ENCODE measurements around the gene F12.
"Not testable (repeated sequence)": the region's sequence is repeated elsewhere in the genome, so short reads cannot be mapped to it uniquely, and the experiment has no call there.

F12 gene

DNA sequence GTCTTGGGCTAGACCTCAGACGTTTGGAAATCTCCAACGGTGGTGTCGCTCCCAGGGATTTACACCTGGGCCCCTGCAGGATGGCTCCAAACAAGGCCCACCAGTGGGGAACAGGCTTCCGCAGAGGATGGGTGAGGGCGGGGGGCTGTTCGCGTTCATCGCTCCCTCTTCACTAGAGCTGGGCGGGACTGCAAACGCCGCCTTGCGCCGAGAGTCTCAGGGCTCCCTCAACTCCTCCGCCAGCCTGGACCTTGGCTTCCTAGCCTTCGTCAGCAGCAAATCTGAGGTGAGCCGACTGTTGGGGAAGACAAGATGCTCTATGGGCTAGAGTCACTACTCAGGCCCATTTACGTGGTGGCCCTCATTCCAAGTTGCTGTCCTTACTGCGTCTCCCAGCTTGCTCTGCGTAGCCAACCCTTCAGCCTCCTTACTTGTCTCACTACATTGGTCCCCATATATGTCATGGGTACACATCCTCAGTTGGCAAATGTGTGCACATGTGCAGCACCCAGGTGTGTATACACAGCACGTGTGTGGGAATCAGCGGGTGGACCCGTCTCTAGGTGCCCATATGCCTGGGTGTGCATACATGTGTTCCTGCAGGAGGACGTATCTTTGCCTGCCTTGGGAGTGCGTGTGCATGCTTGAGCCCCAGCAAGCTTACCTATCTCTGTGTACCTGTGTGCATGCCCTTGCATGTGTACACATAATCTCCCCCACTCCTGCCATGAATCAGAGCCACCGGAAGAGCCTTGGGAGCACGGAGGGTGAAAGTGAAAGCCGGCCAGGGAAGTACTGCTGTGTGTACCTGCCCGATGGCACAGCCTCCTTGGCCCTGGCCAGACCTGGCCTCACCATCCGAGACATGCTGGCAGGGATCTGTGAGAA is 41.1 kb downstream of the F12 start:
- DNase-seq = no peak

DNA sequence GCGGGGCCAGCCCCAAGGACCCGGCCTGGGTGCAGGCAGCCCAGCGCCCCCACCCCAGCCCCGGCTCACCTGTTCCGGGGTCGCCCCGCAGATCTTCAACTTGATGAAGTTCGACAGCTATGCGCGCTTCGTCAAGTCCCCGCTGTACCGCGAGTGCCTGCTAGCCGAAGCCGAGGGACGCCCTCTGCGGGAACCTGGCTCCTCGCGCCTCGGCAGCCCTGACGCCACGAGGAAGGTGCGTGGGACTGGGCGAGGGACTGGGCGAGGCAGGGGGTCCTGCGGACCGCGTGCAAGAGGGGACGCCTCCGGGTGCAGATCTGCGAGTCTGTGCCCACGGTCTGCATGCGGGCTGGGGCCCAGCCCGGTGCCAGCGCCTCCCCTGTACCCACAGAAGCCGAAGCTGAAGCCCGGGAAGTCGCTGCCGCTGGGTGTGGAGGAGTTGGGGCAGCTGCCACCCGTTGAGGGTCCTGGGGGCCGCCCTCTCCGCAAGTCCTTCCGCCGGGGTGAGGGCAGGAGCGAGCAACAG is 42.0 kb downstream of the F12 start:
- no peak for DNase-seq

DNA sequence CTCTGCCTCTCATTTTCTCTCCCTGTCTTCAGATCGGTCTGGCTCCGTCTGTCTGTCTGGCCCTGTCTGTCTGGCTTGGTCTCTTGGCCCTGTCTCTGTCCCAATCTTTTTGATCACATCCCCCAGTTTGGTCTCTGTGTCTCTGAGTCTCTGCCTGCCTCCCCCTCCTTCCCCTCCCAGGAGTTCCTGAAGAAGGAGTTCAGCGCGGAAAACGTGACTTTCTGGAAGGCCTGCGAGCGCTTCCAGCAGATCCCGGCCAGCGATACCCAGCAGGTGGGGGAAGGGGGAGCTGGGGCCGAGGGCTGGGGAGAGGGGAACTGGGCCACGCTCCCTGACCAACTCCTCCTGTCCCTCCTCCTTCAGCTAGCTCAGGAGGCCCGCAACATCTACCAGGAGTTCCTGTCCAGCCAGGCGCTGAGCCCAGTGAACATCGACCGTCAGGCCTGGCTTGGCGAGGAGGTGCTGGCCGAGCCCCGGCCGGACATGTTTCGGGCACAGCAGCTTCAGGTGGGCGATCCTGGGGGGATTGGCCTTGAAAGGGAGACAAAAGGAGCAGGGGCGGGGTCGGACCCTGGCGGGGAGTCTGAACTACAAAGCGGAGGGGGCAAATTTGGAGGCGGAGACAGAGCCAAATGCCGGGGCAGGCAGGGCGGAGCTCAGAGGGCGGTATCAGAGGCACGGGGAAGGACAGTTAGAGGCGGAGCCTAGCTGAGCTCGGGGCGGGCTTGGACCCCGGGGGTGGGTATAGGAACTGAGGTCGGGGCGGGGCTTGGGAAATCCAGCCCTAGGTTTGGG is 42.6 kb downstream of the F12 start:
- DNase-seq = no peak

DNA sequence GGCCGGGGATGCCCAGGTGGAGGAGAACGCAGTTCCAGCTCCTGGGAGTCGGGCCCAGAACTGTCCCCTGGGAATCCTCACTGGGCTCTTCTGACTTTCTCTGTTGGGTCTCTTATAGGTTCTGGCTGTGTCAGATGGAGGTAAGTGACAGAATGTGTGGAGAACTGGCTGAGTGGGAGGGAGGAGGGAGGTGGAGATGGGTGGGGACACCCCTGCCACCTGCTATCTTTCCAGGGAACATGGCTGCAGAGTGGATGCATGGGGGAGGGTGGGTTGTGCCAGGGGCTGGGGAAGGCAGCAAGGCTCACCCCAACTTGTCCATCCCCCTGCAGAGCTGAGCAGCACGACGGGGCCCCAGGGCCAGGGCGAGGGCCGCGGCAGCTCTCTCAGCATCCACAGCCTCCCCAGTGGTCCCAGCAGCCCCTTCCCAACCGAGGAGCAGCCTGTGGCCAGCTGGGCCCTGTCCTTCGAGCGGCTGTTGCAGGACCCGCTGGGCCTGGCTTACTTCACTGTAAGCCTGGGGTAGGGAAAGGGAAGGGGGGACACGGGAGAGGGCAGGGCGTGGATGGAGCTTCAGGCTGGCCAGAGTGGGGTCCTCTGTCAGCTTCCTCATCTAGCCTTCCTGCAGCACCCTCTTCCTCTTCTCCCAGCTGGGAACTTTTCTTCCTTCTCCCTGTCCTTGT is 43.4 kb downstream of the F12 start:
- no peak for DNase-seq

DNA sequence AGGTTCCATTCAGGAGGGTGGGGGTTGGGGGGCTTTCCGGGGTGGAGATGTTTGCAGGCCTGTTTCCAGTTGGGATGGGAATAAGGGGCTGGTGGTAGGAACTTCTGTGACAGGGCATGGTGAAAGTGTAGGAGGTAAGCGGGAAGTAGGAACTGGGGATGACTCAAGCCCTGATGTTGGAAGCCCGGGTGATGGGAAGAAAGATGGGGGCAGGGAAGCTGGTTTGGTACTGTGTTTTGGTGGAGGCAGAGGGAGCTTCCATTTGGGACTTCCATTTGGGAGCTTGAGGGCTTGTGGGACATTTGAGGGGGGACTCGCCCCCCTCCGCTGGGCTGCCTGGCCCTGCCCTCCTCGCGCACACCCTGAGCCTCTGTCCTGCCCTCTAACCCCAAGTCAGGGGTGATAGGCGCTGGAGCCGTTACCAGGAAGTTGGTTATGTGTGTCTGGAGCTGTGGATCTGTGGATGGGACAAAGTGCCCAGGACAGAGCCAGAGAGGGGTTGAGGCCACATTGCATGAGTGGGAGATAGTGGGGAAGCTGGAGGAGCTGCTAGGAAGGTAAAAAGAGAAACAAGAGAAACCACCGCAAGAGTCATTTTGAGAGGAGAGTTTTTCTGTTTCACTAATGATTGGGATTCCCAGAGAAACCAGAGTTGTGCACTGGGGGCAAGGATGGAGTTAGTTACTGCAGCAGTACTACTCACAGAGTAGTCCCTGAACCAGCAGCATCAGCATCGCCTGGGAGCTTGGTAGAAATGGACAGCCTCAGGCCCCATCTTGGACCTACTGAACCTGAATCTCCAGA is 45.0 kb downstream of the F12 start:
- DNase-seq = no peak

DNA sequence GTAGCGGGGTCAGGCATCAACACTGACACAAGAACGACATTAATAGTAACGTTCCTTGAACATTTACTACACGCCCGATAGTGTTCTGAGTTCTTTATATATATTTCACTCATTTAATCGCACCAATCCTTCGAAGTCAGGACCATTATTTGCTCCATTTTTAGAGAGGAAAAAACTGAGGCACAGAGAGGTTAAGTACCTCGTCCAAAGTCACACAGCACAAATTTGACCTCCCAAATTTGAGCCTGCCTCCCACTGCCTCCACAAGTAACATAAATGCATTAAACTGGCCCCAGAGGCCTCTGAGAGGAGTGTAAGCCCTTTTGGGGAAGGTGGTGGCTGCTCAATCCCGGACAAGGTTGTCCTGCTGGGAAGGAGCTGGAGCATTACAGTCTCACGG is 45.8 kb downstream of the F12 start:
- no peak for DNase-seq

DNA sequence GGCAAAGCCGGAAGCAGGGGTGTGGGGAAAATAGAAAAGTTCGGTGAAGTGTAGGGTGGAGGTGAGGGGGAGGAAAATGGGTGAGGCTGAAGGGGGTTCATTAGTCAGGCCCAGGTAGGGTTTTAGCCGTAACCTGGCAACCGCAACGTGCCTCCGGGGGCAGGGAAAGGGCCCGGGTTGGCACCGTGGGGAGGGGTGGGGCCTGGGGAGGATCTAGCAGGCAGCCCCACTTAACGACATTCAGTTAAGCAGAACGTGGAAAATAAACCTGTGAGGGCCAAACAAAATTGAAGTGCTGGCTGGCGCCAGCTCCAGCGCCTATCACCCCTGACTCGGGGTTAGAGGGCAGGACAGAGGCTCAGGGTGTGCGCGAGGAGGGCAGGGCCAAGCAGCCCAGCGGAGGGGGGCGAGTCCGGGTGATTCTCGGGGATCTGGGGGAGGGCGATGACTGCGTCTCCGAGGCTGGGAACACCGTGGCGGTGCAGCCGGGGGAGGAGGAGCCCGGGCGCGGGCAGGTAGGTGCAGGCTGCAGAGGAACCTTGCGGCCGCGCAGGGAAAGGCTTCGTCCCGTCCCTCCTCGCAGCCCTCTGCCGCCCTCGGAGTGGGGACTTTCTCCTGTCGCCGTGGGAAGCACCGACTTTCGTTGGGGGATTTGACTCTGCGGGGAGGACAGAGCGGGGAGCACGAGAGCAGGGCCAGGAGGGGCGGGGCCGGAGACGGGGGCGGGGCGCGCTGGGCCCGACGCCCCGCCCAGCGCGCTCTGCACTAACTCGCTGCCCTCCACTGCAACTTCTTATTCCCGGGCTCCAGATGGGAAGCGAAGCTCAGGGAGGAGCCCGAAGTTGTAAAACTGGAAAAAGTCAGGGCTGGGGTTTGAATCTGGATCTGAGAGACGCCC is 46.5 kb downstream of the F12 start:
- peak; percentile 72 to 80 for DNase-seq

DNA sequence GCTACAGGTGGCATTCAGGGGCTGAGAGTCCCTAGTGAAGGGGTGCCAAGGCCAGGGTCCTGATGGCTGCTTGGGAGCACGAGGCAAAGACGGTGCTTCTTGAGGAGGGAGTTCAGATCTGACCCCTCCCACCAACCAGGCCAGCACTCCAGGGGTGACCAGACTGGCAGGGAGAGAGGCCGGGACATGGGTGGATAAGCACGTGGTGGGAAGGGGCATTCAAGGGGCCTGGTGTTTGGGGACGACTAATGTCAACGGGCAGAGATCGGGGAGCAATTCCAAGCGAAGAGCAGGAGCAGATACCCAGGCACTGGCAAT is 47.1 kb downstream of the F12 start:
- DNase-seq = no peak

DNA sequence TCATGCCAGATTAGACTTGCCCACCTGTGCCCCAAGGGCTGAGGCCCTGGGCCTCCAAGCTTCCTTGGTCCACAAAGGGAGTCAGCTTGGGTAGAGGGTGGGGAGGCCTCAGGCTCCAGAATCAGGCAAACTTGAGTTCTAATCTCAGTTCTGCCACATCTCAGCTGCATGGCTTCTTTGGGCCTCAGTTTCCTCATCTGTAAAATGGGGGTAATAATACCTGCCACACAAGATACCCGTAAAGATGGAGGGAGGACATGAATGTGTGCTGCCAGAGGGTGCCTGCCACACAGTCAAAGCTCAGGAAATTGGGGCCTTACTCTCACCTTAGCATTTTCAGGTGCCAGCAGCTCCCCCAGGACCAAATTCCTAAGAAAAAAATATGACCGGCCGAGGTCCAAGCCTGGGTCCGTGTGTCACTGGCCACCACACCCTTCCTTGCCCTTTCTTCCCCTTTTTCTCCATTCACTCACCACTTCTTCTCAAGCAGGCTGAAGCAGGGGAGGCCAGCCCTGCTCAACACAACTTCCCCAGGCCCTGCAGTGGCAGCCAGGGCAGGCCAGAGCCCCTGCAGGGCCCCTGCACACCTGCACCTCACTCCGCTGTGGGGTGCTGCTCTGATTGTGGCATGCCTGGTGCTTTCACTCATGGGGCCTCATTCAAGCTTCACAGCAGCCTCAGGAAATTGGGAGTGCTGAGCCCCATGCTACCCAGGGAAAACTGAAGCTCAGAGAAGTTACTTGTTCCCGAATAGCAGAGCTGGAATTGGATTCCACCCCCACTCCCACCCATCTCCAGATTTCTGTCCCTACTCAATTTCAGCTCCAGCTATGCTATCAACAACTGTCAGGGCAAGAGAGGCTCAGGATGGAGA is 47.7 kb downstream of the F12 start:
- DNase-seq = peak in 1 of 2 donors; percentile 47

DNA sequence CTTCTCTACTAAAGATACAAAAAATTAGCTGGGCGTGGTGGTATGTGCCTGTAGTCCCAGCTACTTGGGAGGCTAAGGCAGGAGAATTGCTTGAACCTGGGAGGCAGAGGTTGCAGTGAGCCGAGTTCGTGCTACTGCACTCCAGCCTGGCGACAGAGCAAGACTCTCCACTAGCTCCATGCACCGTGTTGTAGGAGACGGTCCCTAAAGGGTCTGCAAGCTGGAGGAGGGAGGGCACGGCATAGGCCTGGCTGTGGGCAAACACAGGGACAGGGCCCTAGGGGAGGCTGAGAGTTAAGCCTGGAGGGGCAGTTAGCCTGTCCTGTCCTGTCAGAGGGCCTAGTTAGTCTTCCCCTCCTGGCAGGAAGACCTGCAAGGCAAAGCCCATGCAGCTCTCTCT is 48.6 kb downstream of the F12 start:
- DNase-seq = not testable (repeated sequence)

DNA sequence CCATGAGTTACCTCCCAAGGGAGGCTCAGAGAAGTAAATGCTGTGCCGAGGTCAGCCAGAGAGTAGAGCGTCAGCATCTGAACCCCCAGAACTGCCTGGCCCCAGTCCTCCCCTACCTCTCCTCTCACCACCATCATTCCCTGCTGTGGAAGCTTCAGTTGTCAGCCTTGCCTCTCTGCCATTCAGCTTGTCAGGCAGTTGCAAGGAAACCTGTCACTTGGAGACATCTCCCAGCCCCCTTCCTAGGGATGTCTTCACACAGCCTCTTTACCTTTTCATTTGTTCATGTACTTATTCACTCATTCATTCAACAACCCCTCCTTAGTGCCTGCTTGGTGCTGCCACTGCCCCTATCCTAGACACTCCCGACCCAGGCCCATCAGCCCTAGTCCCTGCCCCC is 49.5 kb downstream of the F12 start:
- DNase-seq = no peak

DNA sequence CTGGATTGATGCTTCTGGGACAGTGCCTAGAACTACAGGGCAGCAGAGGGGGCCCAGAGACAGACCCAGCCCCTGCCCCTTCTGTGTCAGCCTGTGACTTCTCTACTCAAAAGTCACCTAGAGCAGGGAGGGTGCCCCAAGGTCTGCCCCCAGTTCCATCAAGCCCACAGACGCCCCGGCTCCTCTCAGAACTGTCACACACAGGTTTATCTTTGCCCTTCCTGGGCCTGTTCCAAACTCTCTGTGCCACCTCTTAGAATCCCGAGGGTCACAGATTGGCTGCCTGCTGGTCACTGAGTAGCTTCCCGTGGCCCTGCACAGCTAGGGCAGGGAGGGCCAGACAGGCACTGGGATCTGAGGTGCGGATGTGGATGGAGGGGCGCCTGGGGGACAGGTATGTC is 49.9 kb downstream of the F12 start:
- DNase-seq = no peak

DNA sequence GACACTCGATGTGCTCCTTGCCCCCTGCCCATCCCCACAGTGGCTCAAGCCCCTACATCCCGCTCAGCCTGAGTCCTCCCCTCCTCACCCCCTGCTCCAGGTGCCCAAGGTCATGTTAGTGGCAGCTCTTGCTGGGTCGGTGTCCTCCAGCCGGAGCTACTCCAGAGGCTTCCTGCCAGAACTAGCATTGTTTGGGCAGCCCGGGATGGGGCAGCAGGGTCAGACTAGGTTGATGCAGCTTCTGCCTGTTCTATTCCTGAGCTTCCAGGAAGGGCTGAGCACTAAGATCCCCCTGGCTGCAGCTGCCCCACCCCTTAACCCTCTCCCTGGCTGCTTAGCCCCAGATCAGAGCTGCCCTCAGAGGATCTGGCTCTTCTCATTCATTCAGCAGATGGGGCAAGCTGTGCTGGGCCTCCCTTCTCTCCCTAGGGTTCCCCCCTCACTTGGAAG is 51.0 kb downstream of the F12 start:
- no peak for DNase-seq

DNA sequence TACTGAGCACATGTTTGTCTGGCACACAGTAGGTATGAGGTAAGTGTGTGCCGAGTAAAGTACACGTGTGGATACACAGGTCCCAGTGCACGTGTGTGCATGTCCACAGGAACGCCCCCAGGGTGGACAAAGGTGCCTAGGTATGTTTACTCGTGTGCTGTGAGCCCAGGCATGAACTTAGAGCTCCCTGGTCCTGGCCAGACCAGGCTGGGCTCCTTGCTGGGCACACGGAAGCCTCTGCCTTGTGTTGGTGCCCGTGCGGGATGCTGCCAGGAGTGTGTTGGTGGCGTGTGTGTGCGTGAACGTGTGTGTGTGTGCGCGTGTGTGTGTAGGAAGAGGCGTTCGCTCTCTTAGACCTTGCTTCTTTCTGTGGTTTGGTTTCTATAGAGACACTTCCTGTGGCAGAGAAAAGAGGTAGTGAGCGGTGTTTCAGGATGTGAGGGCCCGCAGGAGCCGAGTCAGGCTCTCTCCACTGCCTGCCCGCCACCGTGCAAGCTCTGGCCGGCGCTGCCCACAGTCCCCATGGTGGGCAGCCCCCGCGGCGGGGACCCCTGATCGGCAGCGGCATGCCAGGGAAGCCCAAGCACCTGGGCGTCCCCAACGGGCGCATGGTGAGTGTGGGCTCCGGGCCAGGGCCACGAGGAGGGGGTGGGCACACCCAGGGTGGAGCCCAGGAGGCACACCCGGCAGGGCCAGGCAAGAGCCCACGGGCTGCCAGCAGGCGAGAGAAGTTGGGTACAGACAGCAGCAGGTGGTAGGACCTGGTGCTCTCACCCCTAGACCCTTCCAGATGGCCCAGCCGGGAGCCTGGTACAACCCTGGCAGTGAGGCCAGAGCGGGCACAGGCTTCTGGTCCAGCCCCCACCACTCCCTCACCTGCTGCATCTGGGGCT is 51.7 kb downstream of the F12 start, which contains the start of gene RGS14:
Gene RGS14 (plus strand): TSS at position 466 of the 893 bp plus-strand sequence. CDS start 101 bp downstream, at position 567.
- peak; percentile 84 to 86 for DNase-seq

DNA sequence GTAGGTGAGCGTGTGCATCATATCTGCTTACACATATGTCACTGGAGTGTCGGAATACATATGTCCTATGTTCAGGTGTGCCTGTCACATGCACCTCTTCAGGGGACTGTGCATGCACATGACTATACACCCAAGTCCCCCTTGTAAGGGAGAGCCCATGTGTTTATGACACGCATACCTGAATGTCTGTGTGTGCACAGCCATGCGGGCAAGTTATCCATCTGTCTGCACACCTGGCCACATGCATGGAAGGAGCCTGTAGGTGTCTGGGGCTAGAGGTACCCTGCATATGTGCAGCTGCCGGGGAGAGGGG is 52.3 kb downstream of the F12 start:
- no peak for DNase-seq

DNA sequence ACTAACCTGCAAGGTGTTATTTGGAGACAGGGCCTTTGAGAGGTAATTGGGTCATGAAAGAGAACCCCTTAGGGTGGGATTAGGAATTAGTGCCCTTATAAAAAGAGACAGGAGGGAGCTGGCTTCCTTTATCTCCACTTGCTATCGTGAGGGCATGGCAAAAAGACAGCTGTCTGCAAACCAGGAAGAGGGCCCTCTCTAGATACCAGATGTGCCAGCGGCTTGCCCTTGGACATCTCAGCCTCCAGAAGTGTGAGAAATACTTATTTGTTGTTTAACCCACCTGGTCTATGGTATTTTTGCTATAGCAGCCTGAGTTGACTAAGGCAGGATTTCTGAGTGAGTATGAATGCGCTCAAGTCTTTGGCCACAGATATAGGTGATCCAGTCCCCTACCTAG is 52.6 kb downstream of the F12 start:
- DNase-seq = no peak

DNA sequence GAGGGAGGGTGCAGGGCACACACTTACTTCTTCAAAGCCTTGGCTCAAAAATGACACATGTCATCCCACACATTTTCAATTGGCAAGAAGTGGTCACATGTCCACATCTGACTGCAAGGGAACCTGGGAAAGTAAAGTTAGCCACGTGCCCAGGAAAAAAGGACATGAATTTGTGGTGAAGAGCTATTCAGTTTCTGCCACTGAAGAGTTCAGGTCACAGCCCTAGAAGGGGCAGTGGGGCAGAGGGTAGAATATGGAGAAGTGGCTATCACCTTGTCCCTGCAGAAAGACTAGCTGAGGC is 53.5 kb downstream of the F12 start:
- DNase-seq = no peak

DNA sequence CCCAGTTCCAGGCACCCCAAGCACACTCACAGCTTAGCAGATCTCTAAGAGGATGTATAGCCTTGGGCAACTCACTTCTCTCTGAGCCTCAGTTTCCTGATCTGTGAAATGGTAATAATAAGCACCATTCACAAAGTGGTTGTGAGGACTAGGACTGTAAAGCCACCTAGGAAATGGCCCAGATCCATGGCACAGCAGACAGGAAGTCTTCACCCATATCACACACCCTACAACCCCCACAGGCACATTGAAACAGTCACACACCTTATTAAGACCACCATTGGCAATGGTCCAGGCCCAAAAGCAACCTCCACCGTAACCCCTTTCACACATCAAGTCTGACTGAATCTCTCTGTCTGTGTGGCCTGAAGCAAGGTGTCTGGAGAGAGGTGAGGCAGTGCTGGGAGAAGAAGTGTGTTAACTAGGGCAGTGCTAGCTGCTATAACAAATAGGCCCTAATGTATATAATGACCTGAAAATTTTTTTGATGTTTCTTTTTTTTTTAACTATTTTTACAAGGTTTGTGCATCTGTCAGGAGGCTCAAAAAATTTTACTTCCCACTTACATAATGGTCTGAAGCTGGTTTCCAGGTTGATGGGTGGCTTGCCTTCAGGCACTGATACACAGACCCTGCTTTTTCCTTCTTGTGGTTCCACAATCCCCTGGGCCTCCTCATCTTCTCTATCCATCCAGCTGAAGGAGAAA is 54.0 kb downstream of the F12 start:
- DNase-seq = no peak

DNA sequence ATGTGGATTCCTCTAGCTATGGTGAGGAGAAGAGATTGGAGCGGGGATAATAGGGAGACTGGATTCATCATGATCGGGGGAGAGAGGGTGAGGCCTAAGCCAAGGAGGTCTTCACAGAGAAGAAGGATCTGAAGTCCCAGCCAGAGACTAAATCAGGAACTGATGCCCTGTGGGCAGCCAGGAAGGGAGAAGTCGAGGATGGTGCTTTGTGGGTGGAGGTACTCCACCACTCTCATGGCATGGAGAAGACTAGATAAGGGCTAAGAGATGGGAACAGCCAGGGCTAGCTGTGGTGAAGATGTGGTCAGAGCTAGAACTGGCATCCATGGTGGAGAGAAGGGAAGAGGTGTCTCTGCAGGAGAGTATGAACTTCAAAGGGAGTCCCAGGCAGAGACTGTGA is 54.7 kb downstream of the F12 start:
- no peak for DNase-seq
